ENCODE data around the gene ASIP. TPM values are rescaled to one million over a fixed set of nuclear protein-coding genes. Genes with fewer than 3 reads are reported as not detected.
"Not testable (repeated sequence)": the region's sequence is repeated elsewhere in the genome, so short reads cannot be mapped to it uniquely, and the experiment has no call there.

The ASIP gene
- total RNA-seq (2014; rRNA removed; shearing (Covaris generic)), result not detected in 2 replicates
- polyA plus RNA-seq (2015; cell fraction: cytosol; rRNA removed), result not detected in 2 replicates
- not detected in 2 replicates for polyA plus RNA-seq (2015; cell fraction: nucleus; rRNA removed)

DNA sequence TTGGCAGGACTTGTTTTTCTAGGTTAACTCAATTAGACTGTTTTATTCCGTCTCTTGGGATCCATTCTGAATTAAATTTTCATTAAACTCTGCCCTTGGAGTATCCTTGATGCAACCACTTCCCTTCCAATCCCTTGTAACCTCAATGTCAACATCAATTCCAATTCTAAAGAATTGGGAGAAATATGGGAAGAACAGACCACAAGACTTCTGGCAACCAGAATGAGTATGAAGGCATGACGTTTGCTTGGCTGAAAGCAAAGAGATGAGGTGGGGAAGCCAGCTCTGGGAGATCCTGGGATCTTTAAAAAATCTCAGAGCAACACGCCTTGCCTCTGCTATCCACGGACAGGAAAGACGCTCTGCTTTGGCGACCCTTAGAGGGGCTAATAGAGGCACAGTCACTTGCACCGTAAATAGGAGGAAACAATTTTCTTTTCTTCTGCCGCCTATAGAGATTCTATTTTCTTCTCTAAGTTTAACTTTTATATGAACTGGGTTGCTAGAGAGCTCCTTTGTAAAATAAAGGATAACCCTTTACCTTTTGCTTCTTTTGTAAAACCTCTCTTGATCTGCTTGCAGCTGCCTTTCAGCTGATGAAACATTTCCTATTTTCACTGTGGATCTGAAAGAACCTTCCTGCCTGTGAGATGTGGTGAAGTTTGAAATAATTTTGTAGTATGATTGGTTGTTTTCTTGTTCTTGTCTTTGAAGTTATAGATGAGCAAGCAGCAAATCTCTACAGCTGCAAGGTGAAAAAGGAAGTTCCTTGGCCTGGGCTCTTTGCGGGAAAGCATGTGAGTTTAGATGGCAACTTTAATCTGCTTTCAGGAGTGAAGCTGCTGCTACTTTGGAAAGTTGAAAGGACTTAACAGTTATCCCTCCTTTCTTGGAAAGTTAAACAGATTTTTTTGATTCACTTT, at the start of gene ASIP:
Gene ASIP, plus strand, starts transcription at position 731 of the 923 bp plus-strand sequence. CDS start 18,952 bp downstream, outside the sequence.
- DNase-seq (ENCODE audit: low read depth), result no peak

DNA sequence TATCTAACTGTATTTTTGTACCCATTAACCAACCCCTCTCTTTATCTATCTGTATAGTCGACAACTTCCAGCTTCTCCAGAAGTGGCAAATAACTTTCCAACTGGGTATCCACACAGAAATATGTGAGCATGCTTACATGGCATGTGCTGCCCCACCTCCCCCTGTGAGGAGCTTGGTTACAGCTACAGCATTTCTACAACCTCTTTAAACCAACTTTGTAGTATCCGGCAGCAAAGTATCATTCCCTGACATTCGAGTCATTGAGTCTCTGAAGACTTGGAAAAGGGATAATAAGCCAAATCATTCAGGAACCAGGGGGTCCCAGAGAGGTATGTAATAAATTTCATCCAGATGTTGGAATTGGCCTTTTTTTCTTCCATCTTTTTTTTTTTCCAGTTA, 48.2 kb upstream of the ASIP start:
- no peak for DNase-seq (ENCODE audit: low read depth)

DNA sequence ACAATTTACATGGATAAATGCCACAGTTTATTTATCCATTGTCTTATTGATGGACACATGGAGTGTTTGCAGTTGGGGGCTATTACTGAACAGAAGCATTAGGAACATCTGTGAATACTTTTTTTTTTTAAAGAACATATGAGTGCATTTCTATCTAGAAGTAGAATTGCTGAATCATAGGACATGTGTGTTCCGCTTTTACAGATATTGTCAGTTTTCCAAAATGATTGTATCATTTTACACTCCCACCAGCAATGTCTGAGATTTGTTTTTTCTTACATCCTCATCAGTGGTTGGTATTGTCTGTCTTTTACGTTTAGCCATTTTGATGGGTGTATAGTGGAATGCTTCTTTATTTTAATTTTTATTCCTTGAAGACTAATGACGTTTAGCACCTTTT, 42.0 kb upstream of the ASIP start:
- no peak for DNase-seq (ENCODE audit: low read depth)

DNA sequence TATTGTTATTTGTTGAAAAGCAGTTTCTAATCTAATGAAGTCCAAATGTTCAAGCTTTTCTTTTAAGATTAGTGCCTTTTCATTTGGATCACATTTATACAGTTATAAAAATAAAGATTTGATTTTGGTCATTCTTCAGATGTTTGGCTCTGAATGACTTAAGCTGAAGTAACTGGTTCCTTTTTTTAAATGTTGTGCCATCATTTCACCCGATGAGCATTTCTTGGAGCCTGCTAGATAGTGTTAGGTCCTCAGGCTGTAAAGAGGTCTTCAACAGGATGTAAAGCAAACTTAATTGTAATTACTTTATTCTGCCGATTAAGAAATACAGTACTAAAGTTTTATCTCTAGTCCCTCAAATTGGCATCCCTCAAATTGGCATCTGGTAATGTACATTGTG, 41.2 kb upstream of the ASIP start:
- no peak for DNase-seq (ENCODE audit: low read depth)

- DNase-seq (ENCODE audit: low read depth), result no peak
Observed at GRCh38 chr20:34201531-34201930, 39.7 kb upstream of the ASIP start.

DNA sequence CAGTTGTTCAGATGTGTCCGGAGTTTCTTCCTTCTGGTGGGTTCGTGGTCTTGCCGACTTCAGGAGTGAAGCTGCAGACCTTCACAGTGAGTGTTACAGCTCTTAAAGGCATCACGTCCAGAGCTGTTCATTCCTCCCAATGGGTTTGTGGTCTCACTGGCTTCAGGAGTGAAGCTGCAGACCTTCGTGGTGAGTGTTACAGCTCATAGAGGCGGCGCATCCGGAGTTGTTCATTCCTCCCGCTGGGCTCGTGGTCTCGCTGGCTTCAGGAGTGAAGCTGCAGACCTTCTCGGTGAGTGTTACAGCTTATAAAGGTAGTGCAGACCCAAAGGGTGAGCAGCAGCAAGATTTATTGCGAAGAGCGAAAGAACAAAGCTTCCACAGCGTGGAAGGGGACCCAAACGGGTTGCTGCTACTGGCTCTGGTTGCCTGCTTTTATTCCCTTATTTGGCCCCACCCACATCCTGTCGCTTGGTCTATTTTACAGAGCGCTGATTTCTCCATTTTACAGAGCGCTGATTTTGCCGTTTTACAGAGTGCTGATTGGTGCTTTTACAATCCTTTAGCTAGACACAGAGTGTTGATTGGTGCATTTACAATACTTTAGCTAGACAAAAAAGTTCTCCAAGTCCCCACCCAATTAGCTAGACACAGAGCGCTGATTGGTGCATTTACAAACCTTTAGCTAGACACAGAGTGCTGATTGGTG, 35.9 kb upstream of the ASIP start:
- peak; percentile 60 for DNase-seq (ENCODE audit: low read depth)

- no peak for DNase-seq (ENCODE audit: low read depth)
Observed at GRCh38 chr20:34209111-34209510, 32.1 kb upstream of the ASIP start.

DNA sequence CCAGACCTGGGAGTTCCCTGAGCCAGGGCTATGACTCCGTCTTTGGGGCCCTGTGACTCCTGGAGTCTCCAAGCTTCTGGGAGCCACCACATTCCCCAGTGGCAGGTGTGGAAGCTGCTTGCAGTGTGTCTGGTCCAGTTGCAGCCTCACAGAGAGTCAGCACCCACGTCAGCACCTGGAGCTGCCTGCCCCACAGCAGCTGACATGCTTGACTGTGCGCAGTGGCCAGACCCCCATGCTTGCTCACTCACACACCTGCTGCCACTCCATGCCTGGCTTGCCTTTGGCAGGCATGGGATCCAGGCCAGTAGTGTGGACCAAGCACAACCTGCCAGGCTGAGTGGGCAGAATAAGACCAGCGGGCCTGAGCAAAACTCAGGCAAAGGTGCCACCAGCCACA, 31.0 kb upstream of the ASIP start:
- DNase-seq (ENCODE audit: low read depth), result no peak

DNA sequence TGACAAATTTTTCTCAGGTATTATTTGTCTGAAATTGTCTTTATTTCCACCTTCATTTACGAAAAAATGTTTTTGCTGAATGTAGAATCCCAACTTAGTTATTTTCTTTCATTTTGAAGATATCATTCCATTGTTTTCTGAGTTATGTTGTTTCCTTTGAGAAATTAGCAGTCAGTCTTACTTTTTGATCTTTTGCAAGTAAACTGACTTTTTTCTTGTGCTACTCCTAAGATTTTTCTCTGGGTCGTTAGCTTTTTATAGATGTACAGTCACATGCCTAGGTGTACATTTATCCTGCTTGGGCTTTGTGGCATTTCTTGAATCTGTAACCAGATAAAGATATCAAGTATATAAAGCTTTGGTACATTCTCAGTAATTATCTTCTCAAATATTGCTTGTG, 29.6 kb upstream of the ASIP start:
- DNase-seq (ENCODE audit: low read depth), result no peak

DNA sequence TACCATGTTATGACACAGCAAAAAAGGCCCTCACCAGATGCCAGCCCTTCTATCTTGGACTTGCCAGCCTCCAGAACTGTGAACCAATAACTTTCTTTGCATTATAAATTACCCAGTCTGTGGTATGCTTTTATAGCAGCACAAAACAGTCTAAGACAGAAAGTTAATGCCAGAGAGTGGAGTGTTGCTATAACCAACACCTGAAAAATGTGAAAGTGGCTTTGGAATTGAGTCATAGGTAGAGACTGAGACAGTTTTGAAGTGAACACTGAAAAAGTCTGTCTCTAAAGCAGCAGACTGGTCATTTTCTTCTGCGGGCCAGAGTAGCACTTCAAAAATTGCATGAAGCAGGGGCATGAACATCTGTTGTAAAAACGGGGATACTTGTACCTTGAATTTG, 28.0 kb upstream of the ASIP start:
- DNase-seq (ENCODE audit: low read depth), result no peak

GRCh38 chr20:34215711-34216381, 25.4 kb upstream of the ASIP start:
- DNase-seq (ENCODE audit: low read depth), result peak; percentile 50

GRCh38 chr20:34216382-34216742, 24.9 kb upstream of the ASIP start:
- DNase-seq (ENCODE audit: low read depth), result no peak

GRCh38 chr20:34220561-34220960, 20.7 kb upstream of the ASIP start:
- peak; percentile 83 for DNase-seq (ENCODE audit: low read depth)

DNA sequence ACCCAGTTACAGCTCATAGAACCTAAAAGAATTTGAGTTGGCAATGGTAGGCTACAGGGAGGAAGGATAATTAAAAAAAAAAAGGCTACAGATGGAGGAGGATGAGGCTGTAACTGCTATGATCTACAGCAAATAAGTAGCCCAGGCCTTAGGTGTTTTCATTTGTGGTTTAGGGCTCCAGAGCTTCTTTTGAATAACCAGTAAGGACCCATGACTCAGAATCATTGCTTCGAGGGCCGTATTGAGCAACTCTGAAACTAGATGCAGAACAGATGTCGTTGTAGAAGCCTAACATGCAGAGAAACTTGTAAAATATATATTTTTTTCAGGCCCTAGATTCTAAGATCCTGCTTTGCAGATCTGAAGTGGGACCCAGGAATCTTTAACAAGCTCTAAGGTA, 19.0 kb upstream of the ASIP start:
- DNase-seq (ENCODE audit: low read depth), result peak; percentile 83

DNA sequence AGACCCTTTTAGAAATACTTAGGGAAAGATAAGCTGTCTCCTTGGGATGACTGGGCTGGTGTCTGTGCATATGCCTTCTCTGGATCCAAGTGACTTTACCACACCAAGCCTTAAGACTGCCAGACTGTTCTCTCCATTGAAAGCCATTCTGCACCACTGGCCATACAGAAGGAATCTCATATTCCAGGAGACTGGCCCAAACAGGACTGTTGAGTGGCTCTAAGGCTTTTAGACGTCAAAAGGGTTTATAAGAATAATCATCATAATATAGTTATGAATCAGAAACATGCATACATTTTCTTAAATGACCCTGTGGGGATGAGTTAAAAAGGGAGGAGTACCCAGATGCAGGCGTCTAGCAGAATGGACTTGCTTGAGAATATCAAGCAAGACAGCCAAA, 17.0 kb upstream of the ASIP start:
- DNase-seq (ENCODE audit: low read depth), result not testable (repeated sequence)

GRCh38 chr20:34231634-34232033, 9.6 kb upstream of the ASIP start:
- DNase-seq (ENCODE audit: low read depth), result no peak

DNA sequence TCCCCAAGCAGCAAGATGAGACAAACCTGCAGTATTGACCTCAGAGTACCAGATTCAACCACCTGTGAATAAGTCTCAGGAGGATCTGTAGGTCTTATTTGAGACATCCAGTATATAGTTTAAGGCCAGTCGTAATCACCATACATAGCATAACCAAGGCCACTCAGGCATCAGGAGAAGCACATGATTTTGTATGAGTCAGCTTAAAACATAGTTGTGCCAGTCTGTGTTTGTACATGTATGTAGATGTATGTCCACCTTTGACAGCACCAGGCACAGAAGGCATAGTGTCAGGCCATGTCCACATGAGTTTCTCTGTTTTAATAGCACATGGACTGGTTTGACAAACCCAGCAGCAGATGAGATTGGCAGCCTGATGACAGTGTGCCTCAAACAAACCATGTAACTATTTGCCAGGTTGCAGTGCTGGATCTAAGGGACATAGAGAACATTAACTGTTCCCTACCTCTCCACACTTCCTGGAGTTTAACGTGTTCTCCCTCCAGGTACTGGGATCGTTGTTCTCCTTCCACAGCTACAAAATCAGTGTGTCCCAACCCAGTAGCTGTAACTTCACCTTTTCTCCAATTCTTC, 8.6 kb upstream of the ASIP start:
- no peak for DNase-seq (ENCODE audit: low read depth)

GRCh38 chr20:34233687-34234086, 7.5 kb upstream of the ASIP start:
- DNase-seq (ENCODE audit: low read depth), result no peak

DNA sequence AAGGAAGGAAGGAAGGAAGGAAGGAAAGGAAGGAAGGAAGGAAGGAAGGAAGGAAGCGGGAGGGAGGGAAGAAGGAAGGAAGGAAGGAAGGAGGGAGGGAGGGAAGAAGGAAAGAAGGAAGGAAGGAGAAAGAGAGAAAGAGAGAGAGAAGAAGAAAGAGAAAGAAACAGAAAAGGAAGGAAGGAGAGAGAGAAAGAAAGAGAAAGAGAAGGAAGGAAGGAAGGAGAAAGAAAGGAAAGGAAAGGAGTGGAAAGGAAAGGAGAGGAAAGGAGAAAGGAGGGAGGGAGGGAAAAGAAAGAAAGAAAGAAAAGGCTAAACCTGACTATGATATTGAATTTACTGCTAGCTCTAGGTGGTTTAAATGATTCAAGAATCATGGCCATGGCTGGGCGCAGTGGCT, 5.3 kb upstream of the ASIP start:
- no peak for DNase-seq (ENCODE audit: low read depth)

DNA sequence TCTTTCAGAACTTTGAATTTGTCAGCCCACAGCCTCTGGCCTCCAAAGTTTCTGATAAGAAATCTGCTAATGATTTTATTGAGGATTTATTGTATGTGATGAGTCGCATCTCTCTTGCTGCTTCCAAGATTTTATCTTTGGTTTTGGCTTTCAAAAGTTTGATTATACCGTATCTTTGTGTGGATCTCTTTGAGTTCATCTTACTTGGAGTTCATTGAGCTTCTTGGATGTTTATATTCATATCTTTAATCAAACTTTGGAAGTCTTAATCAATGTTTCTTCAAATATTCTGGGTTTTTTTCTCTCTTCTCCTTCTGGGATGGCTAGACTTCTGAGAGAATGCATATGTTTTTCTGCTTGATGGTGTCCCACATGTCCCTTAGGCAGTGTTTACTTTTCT, 3.3 kb upstream of the ASIP start:
- no peak for DNase-seq (ENCODE audit: low read depth)

DNA sequence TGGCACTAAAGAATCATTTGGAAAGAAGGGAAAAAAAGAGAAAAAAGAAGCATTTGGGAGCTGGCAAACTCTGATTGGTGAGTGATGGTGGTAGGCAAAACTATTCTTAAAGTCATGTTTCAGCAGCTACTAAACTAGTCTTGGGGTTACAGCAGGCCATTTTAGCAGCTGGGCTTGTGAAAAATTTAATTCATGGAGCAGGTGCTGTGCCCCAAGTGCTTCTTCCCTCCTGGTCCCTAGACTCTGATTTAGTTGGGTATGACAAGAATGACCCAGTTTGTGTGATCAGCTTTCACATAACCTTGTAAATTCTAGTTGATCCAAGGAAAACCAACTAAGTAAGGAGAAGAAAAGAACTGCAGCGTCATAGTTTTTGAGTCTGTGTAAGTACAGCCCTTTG, 1.1 kb upstream of the ASIP start:
- DNase-seq (ENCODE audit: low read depth), result no peak

GRCh38 chr20:34242015-34242414, 792 bp downstream of the ASIP start:
- DNase-seq (ENCODE audit: low read depth), result not testable (repeated sequence)

Measured in HT1080 (cell line).